A549 (cell line): Measurements from ENCODE around the gene AKR1C3. TPM values are rescaled to one million over a fixed set of nuclear protein-coding genes. Genes with fewer than 3 reads are reported as not detected.

Source experiments
- ATOH8 ChIP-seq: fragments of 250-450 bp; sonication (Bioruptor Pico); IDR thresholded peaks from 2 replicates; pipeline ENCODE4 v1.5.0; 2020; ENCODE audit warnings: low read depth, mild to moderate bottlenecking, moderate library complexity
- BCL3 ChIP-seq: fragments of >200 bp; sonication (Bioruptor Twin); formaldehyde crosslinking; IDR thresholded peaks from 3 replicates; pipeline ENCODE4 v1.6.1; 2016
- BHLHE40 ChIP-seq: IDR thresholded peaks from 2 replicates; pipeline ENCODE4 v1.6.1; 2012; ENCODE audit warnings: low read depth, low read length, inconsistent platforms
- CEBPB ChIP-seq, 2 experiments: fragments of >200 bp in 1 of 2; sonication (Bioruptor Twin) in 1 of 2; formaldehyde crosslinking in 1 of 2; IDR thresholded peaks; 2 replicates each; pipeline ENCODE4 v1.6.1; 2012 to 2016
- CHD2 ChIP-seq: fragments of 150-350 bp; IDR thresholded peaks from 2 replicates; pipeline ENCODE4 v1.6.1; 2014; ENCODE audit warnings: low read length; ENCODE audit not compliant: partially characterized antibody
- CTCF ChIP-seq: fragments of >200 bp; sonication (Bioruptor Twin); formaldehyde crosslinking; IDR thresholded peaks from 3 replicates; pipeline ENCODE4 v1.5.1; 2016
- EHF ChIP-seq: fragments of 250-450 bp; sonication (Bioruptor Pico); IDR thresholded peaks from 2 replicates; pipeline ENCODE4 v1.5.0; 2020; ENCODE audit warnings: mild to moderate bottlenecking
- EHMT2 ChIP-seq: fragments of 200-600 bp; sonication (generic); IDR thresholded peaks from 2 replicates; pipeline ENCODE4 v1.6.1; 2016; ENCODE audit warnings: antibody characterized with exemption, low read depth, mild to moderate bottlenecking, moderate library complexity
- ELK1 ChIP-seq: fragments of 150-350 bp; IDR thresholded peaks from 2 replicates; pipeline ENCODE4 v1.6.1; 2014; ENCODE audit warnings: low read depth, mild to moderate bottlenecking, low read length
- FOSB ChIP-seq: fragments of 250-450 bp; sonication (Bioruptor Pico); IDR thresholded peaks from 2 replicates; pipeline ENCODE4 v1.5.0; 2020; ENCODE audit warnings: mild to moderate bottlenecking, moderate library complexity
- FOSL2 ChIP-seq, 2 experiments: fragments of 450-650 bp in 1 of 2; fragments of >200 bp in 1 of 2; sonication (Bioruptor Twin) in 1 of 2; formaldehyde crosslinking; IDR thresholded peaks; 2 replicates each; pipeline versions ENCODE4 v1.5.0 to v1.6.1; 2016 to 2020; ENCODE audit warnings: mild to moderate bottlenecking in 1 of 2, moderate library complexity in 1 of 2
- GATA3 ChIP-seq: IDR thresholded peaks from 2 replicates; pipeline ENCODE4 v1.6.1; 2012; ENCODE audit warnings: borderline replicate concordance
- HDAC2 ChIP-seq: fragments of 200-600 bp; sonication (generic); IDR thresholded peaks from 2 replicates; pipeline ENCODE4 v1.6.1; 2016
- HEYL ChIP-seq: fragments of 250-450 bp; sonication (Bioruptor Pico); IDR thresholded peaks from 2 replicates; pipeline ENCODE4 v1.8.0; 2021; ENCODE audit warnings: mild to moderate bottlenecking, moderate library complexity
- HMGXB4 ChIP-seq: fragments of 250-450 bp; sonication (Bioruptor Pico); IDR thresholded peaks from 2 replicates; pipeline ENCODE4 v1.5.0; 2021; ENCODE audit warnings: mild to moderate bottlenecking, moderate library complexity, borderline replicate concordance
- HOXB5 ChIP-seq: fragments of 250-450 bp; sonication (Bioruptor Pico); IDR thresholded peaks from 2 replicates; pipeline ENCODE4 v1.5.0; 2020; ENCODE audit warnings: mild to moderate bottlenecking, moderate library complexity
- JUN ChIP-seq, 2 experiments: fragments of >200 bp; sonication (Bioruptor Twin); formaldehyde crosslinking; IDR thresholded peaks; 2 replicates in 1 of 2; 3 replicates in 1 of 2; pipeline ENCODE4 v1.6.1; 2016 to 2017
- JUNB ChIP-seq: fragments of >200 bp; sonication (Bioruptor Twin); formaldehyde crosslinking; IDR thresholded peaks from 2 replicates; pipeline ENCODE4 v1.6.1; 2016
- MAFK ChIP-seq: fragments of 450-650 bp; IDR thresholded peaks from 2 replicates; pipeline ENCODE4 v1.6.1; 2014; ENCODE audit not compliant: partially characterized antibody
- MAX ChIP-seq: IDR thresholded peaks from 2 replicates; pipeline ENCODE4 v1.6.1; 2012
- MYC ChIP-seq: IDR thresholded peaks from 2 replicates; pipeline ENCODE4 v1.6.1; 2012; ENCODE audit warnings: mild to moderate bottlenecking, inconsistent platforms, low read length, improper control_type of control experiment, borderline replicate concordance
- NFE2L2 ChIP-seq: fragments of 150-350 bp; conservative IDR thresholded peaks from 2 replicates; pipeline ENCODE4 v1.6.1; 2014; ENCODE audit warnings: low read length
- NPAS2 ChIP-seq: fragments of 250-450 bp; sonication (Bioruptor Pico); IDR thresholded peaks from 2 replicates; pipeline ENCODE4 v1.8.0; 2022; ENCODE audit warnings: mild to moderate bottlenecking, moderate library complexity, borderline replicate concordance
- NR3C1 ChIP-seq: fragments of >200 bp; sonication (Bioruptor Twin); formaldehyde crosslinking; IDR thresholded peaks from 3 replicates; pipeline ENCODE4 v1.6.1; 2017
- PHF8 ChIP-seq: fragments of 200-600 bp; sonication (generic); IDR thresholded peaks from 2 replicates; pipeline ENCODE4 v1.6.1; 2016; ENCODE audit warnings: low read depth, mild to moderate bottlenecking, antibody characterized with exemption, moderate library complexity, borderline replicate concordance
- POLR2A ChIP-seq: IDR thresholded peaks from 2 replicates; pipeline ENCODE4 v1.6.1; 2012; ENCODE audit warnings: mild to moderate bottlenecking, low read length
- RAD21 ChIP-seq, 2 experiments: fragments of >200 bp in 1 of 2; sonication (Bioruptor Twin) in 1 of 2; formaldehyde crosslinking in 1 of 2; IDR thresholded peaks in 1 of 2; conservative IDR thresholded peaks in 1 of 2; 2 replicates in 1 of 2; 3 replicates in 1 of 2; pipeline ENCODE4 v1.6.1; 2012 to 2018; ENCODE audit warnings: inconsistent platforms in 1 of 2
- REST ChIP-seq: fragments of 200-600 bp; sonication (generic); IDR thresholded peaks from 2 replicates; pipeline ENCODE4 v1.6.1; 2016; ENCODE audit warnings: antibody characterized with exemption, mild to moderate bottlenecking, moderate library complexity
- RNF2 ChIP-seq: fragments of 200-600 bp; sonication (generic); IDR thresholded peaks from 2 replicates; pipeline ENCODE4 v1.6.1; 2016; ENCODE audit warnings: low read depth, mild to moderate bottlenecking, antibody characterized with exemption, moderate library complexity, borderline replicate concordance
- TP53 ChIP-seq: fragments of 250-450 bp; sonication (Bioruptor Pico); IDR thresholded peaks from 2 replicates; pipeline ENCODE4 v1.5.0; 2021; ENCODE audit warnings: mild to moderate bottlenecking, moderate library complexity
- ZSCAN20 ChIP-seq: fragments of 250-450 bp; sonication (Bioruptor Pico); IDR thresholded peaks from 2 replicates; pipeline ENCODE4 v1.8.0; 2022; ENCODE audit warnings: mild to moderate bottlenecking, moderate library complexity
- polyA plus RNA-seq, 4 experiments: library from polyadenylated mRNA; depleted of rRNA in 3 of 4; stranded (reverse); fragments of >200 nt; fragmentation: RNase III in 1 of 4; extraction: RNeasy Plus Mini Kit Qiagen cat#74134 plus additional on column Dnase treatment in 1 of 4; gene quantifications; 2 replicates in 3 of 4; 3 replicates in 1 of 4; pipeline ENCODE4 v1.2.3, GENCODE V29; 2011 to 2017

Gene AKR1C3
- polyA plus RNA-seq, 2 of the 4 experiments (the other 2 are of a cell fraction): 1,998 to 3,820 TPM

GRCh38 chr10:5147981-5148677 lies 53.9 kb downstream of the AKR1C3 start (continued):
- TF ChIP-seq REST (no peak), RNF2 (no peak), BCL3 (peak; percentile 93; the same call in 2 of the 3 replicates), NR3C1 (no peak), NFE2L2 (peak; percentile 80), HOXB5 (CRISPR knock-in tag) (no peak), RAD21 (conservative IDR thresholded peaks at IDR 0.05 in 1 of 2, IDR thresholded peaks at IDR 0.05 in 1 of 2) (peak; percentile 24 to 56), BHLHE40 (no peak), POLR2A (no peak), ZSCAN20 (CRISPR knock-in tag) (peak; percentile 57; the same call in 1 of the 2 replicates), EHMT2 (no peak), CEBPB (IDR thresholded peaks at IDR 0.05) (peak; percentile 65 to 83), ELK1 (no peak), FOSB (CRISPR knock-in tag) (no peak), ATOH8 (CRISPR knock-in tag) (no peak), TP53 (CRISPR knock-in tag) (no peak), MYC (no peak), CTCF (no peak), PHF8 (no peak), JUN (IDR thresholded peaks at IDR 0.05) (peak; percentile 79 to 94), GATA3 (peak; percentile 99), MAX (peak; percentile 73), JUNB (peak; percentile 67), CHD2 (no peak), FOSL2 (IDR thresholded peaks at IDR 0.05) (no peak), FOSL2 (CRISPR knock-in tag; IDR thresholded peaks at IDR 0.05) (peak; percentile 58), HDAC2 (no peak), HMGXB4 (CRISPR knock-in tag) (no peak), EHF (CRISPR knock-in tag) (peak; percentile 76), MAFK (peak; percentile 97), HEYL (CRISPR knock-in tag) (no peak), NPAS2 (no peak)
